ENCODE measurements around the gene IZUMO3.
"Not testable (repeated sequence)": the region's sequence is repeated elsewhere in the genome, so short reads cannot be mapped to it uniquely, and the experiment has no call there.

Gene IZUMO3

DNA sequence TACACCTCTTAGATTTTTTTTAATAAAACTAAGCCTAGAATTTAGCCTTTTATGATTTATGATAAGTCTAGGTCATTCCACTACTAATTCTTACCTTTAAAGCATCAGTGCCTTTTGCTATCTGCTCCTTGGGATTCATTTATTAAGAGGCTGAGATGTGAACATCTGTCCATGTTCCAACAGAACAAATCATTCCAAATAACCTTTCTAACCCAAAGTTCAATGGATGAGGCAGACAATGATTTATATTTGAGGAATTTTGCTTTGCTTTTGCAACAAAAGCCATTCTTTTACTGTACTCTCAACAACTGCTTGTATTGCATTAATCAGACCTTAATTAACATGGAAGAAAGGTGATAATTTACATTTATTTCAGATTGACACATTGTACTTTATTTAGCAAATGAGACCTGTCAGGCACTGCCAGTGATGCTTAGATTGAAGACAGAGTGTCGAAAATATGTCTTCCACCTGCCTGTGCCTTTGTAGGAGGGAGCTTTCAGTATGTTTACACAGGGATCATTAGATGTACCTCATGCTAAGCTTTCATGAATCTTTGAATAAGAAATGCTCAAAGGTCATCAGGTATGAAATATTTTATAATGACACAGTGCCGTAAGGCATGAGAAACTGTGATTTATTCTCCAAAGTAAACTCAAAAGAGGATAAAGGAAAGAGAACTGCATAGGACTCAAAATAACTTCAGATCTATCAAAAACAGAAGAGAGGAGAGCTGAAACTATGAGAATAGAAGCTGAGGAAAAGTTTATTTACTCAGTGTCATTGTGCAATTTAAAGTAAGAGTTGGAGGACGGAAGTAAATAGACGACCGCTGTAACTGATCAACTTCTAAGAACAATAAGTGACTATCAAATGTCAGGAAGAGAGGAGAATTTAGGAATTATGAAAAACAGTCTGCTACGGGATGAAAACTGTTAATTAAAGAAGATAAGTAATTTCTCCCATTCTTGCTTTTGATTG lies 36.7 kb upstream of the IZUMO3 start:
- Histone ChIP-seq H3K27me3 (ENCODE audit: insufficient read depth, low read depth) (no peaks in the 10 kb centered on the region), H3K4me1 (ENCODE audit: low read depth, poor library complexity, severe bottlenecking) (no peaks in the 10 kb centered on the region), H3K4me3 (IDR thresholded peaks at IDR 0.05; ENCODE audit: insufficient read depth, low read depth, low read length) (no peak overlapping the region), H3K27ac (no peak overlapping the region), H2AFZ (ENCODE audit: low read depth) (no peak overlapping the region), H3K9ac (no peak overlapping the region), H3K36me3 (ENCODE audit: insufficient read depth) (no peaks in the 10 kb centered on the region), H3K79me2 (ENCODE audit: insufficient read depth, low read depth) (no peaks in the 10 kb centered on the region), H3K4me2 (no peak overlapping the region), H4K20me1 (ENCODE audit: insufficient read depth) (no peaks in the 10 kb centered on the region)
- TF ChIP-seq, protein P1, sequence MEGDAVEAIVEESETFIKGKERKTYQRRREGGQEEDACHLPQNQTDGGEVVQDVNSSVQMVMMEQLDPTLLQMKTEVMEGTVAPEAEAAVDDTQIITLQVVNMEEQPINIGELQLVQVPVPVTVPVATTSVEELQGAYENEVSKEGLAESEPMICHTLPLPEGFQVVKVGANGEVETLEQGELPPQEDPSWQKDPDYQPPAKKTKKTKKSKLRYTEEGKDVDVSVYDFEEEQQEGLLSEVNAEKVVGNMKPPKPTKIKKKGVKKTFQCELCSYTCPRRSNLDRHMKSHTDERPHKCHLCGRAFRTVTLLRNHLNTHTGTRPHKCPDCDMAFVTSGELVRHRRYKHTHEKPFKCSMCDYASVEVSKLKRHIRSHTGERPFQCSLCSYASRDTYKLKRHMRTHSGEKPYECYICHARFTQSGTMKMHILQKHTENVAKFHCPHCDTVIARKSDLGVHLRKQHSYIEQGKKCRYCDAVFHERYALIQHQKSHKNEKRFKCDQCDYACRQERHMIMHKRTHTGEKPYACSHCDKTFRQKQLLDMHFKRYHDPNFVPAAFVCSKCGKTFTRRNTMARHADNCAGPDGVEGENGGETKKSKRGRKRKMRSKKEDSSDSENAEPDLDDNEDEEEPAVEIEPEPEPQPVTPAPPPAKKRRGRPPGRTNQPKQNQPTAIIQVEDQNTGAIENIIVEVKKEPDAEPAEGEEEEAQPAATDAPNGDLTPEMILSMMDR (conservative IDR thresholded peaks at IDR 0.05; ENCODE audit: low read depth, low read length), result no peak

- H3K4me2 ChIP-seq; H3K27me3 ChIP-seq (ENCODE audit: insufficient read depth, low read depth); H3K4me3 ChIP-seq (IDR thresholded peaks at IDR 0.05; ENCODE audit: insufficient read depth, low read depth, low read length); H3K27ac ChIP-seq; H3K36me3 ChIP-seq (ENCODE audit: insufficient read depth); H4K20me1 ChIP-seq (ENCODE audit: insufficient read depth); H3K9ac ChIP-seq; H3K4me1 ChIP-seq (ENCODE audit: low read depth, poor library complexity, severe bottlenecking); H2AFZ ChIP-seq (ENCODE audit: low read depth); H3K79me2 ChIP-seq (ENCODE audit: insufficient read depth, low read depth): not testable (repeated sequence)
These were observed 34.3 kb upstream of the IZUMO3 start for GRCh38 chr9:24580005-24580404.

DNA sequence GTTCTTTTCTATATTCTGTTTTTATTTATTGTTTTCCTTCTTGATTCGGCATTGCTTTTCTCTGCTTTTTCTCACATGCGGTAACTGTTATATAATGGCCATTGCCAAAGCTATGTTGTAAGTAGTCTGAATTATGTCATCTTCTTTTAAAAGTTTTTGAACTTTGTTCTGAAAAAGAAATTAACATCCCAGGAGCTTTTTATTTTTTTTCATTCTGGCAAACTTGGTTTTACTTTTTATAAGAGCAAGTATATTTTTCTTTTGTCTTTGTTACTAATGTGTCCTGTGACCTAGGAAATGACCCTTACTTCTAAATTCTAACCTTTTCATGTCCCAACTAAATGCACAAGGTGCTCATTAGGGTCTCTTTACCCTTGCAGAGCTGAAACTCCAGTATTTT lies 26.7 kb upstream of the IZUMO3 start:
- Histone ChIP-seq H3K4me1 (ENCODE audit: low read depth, poor library complexity, severe bottlenecking) (no peaks in the 10 kb centered on the region), H3K27me3 (ENCODE audit: insufficient read depth, low read depth) (no peaks in the 10 kb centered on the region), H2AFZ (ENCODE audit: low read depth) (no peak overlapping the region), H3K4me3 (IDR thresholded peaks at IDR 0.05; ENCODE audit: insufficient read depth, low read depth, low read length) (no peak overlapping the region), H4K20me1 (ENCODE audit: insufficient read depth) (no peaks in the 10 kb centered on the region), H3K27ac (no peak overlapping the region), H3K4me2 (no peak overlapping the region), H3K36me3 (ENCODE audit: insufficient read depth) (no peaks in the 10 kb centered on the region), H3K9ac (no peak overlapping the region), H3K79me2 (ENCODE audit: insufficient read depth, low read depth) (no peaks in the 10 kb centered on the region)
- TF ChIP-seq, protein P1 (conservative IDR thresholded peaks at IDR 0.05; ENCODE audit: low read depth, low read length), result no peak

DNA sequence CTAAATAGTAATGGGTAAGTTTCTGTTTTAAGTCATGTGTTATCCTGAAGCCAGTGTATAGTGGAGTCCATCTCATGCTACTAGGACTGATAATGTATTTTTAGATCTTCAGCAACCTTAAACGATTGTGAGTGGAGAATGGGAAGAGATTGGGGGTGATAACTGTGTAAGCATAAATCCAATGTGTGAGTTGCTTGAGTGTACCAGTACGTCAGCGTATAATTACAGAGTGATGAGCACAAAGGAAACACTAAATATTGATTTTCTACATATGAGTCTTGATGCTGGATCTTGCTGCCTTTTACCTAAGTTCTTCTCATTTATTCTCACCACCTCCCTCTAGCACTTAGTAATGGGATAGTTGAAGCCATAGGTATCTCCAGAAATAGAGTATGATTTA lies 16.3 kb upstream of the IZUMO3 start:
- TF ChIP-seq, protein P1 (conservative IDR thresholded peaks at IDR 0.05; ENCODE audit: low read depth, low read length), result no peak
- Histone ChIP-seq H3K27me3 (ENCODE audit: insufficient read depth, low read depth) (no peaks in the 10 kb centered on the region), H3K4me1 (ENCODE audit: low read depth, poor library complexity, severe bottlenecking) (peaks cover 3% of the 10 kb centered on the region), H2AFZ (ENCODE audit: low read depth) (no peak overlapping the region), H3K9ac (no peak overlapping the region), H3K4me2 (no peak overlapping the region), H4K20me1 (ENCODE audit: insufficient read depth) (no peaks in the 10 kb centered on the region), H3K27ac (no peak overlapping the region), H3K4me3 (IDR thresholded peaks at IDR 0.05; ENCODE audit: insufficient read depth, low read depth, low read length) (no peak overlapping the region), H3K36me3 (ENCODE audit: insufficient read depth) (no peaks in the 10 kb centered on the region), H3K79me2 (ENCODE audit: insufficient read depth, low read depth) (no peaks in the 10 kb centered on the region)

GRCh38 chr9:24553183-24553552 lies 7.5 kb upstream of the IZUMO3 start:
- H3K9ac ChIP-seq, result no peak overlapping the region
- no peak overlapping the region for H2AFZ ChIP-seq (ENCODE audit: low read depth)
- no peaks in the 10 kb centered on the region for H3K79me2 ChIP-seq (ENCODE audit: insufficient read depth, low read depth)
- no peaks in the 10 kb centered on the region for H3K36me3 ChIP-seq (ENCODE audit: insufficient read depth)
- no peaks in the 10 kb centered on the region for H3K4me1 ChIP-seq (ENCODE audit: low read depth, poor library complexity, severe bottlenecking)
- no peaks in the 10 kb centered on the region for H4K20me1 ChIP-seq (ENCODE audit: insufficient read depth)
- H3K27me3 ChIP-seq (ENCODE audit: insufficient read depth, low read depth), result no peaks in the 10 kb centered on the region
- TF ChIP-seq, protein P1 (conservative IDR thresholded peaks at IDR 0.05; ENCODE audit: low read depth, low read length), result no peak
- H3K4me3 ChIP-seq (IDR thresholded peaks at IDR 0.05; ENCODE audit: insufficient read depth, low read depth, low read length), result no peak overlapping the region
- no peak overlapping the region for H3K4me2 ChIP-seq
- H3K27ac ChIP-seq, result no peak overlapping the region

Data from KMS-11 (cell line).